Measurements from ENCODE around the gene HMG20A.

HMG20A gene

DNA sequence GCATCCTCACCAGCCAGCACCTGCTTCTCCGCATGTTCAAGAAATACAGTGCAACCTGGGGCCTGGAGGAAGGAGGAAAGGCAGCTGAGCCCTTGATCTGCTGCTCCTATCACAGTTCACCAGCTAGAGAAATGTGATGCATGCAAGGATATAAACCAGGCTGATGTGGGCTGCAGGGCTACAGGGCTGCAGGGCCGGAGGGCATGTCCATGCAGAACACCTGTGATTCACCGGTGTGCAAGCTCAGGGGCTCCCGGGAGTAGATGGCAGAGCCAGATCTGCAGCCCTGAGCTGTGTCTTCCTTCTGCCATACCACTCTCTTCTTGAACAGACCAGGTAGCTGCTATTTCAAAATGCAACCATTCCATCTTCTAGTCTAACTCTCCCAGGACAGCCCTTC, 84.9 kb downstream of the HMG20A start:
- no peak for ATAC-seq
- TF ChIP-seq TCF4 (CRISPR knock-in tag; IDR thresholded peaks at IDR 0.05; ENCODE audit: borderline replicate concordance), result no peak
- no peak for TF ChIP-seq PPARA (CRISPR knock-in tag; IDR thresholded peaks at IDR 0.05; ENCODE audit: borderline replicate concordance)
- no peak for TF ChIP-seq ZNF70 (CRISPR knock-in tag; IDR thresholded peaks at IDR 0.05)
- no peak for TF ChIP-seq GLIS3 (CRISPR knock-in tag; IDR thresholded peaks at IDR 0.05)
- TF ChIP-seq SNAI2 (CRISPR knock-in tag; IDR thresholded peaks at IDR 0.05), result no peak
- TF ChIP-seq ESRRG (CRISPR knock-in tag; IDR thresholded peaks at IDR 0.05), result no peak
- TF ChIP-seq ISL1 (CRISPR knock-in tag; IDR thresholded peaks at IDR 0.05), result no peak
- TF ChIP-seq, protein P1, sequence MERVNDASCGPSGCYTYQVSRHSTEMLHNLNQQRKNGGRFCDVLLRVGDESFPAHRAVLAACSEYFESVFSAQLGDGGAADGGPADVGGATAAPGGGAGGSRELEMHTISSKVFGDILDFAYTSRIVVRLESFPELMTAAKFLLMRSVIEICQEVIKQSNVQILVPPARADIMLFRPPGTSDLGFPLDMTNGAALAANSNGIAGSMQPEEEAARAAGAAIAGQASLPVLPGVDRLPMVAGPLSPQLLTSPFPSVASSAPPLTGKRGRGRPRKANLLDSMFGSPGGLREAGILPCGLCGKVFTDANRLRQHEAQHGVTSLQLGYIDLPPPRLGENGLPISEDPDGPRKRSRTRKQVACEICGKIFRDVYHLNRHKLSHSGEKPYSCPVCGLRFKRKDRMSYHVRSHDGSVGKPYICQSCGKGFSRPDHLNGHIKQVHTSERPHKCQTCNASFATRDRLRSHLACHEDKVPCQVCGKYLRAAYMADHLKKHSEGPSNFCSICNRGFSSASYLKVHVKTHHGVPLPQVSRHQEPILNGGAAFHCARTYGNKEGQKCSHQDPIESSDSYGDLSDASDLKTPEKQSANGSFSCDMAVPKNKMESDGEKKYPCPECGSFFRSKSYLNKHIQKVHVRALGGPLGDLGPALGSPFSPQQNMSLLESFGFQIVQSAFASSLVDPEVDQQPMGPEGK (CRISPR knock-in tag; IDR thresholded peaks at IDR 0.05; ENCODE audit: borderline replicate concordance), result no peak

DNA sequence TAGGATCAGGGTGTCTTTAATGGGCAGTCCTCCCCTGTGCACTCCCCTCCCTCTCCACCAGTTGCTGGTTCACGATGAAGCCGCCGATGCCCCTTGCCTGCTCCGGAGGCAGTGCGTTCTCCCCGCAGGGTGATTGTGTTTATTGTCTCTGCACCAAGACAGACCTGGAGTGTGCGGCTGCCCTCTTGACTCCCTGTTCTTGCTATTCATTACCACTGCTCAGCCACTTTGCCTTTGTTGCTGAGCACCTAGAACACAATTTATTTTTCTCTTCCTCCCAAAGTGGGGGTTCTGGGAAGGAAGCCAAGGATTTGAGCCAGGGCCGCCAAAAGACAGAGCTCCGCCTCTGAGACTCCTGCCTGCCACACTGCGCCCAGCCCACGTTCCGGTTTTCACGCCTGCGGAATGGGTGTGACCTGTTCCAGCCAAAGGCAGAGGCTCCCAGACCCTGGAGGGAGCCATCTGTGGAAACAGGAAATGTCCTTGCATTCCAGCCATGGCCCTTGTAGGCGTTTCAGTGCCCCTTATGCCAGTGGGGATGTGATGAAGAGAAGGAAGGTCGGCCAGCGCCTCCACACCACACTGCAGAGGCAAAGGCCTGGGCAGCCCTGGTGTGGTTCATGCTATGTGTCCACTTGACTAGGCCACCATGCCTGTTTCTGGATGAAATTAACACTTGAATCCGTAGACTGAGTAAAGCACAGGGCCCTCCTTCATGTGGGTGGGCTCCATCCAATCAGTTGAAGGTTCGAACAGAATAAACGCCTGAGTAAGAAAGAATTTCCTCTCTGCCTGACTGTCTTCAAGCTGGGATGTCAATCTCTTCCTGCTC, 85.8 kb downstream of the HMG20A start:
- TF ChIP-seq SNAI2 (CRISPR knock-in tag; IDR thresholded peaks at IDR 0.05) (no peak), ZC3H10 (CRISPR knock-in tag; IDR thresholded peaks at IDR 0.05) (no peak), ISL1 (CRISPR knock-in tag; IDR thresholded peaks at IDR 0.05) (no peak), TCF4 (CRISPR knock-in tag; IDR thresholded peaks at IDR 0.05; ENCODE audit: borderline replicate concordance) (no peak), TOX (CRISPR knock-in tag; IDR thresholded peaks at IDR 0.05; ENCODE audit: borderline replicate concordance) (no peak), CSDC2 (CRISPR knock-in tag; IDR thresholded peaks at IDR 0.05) (no peak), ESRRG (CRISPR knock-in tag; IDR thresholded peaks at IDR 0.05) (no peak), ZFP30 (CRISPR knock-in tag; IDR thresholded peaks at IDR 0.05) (no peak), PPARA (CRISPR knock-in tag; IDR thresholded peaks at IDR 0.05; ENCODE audit: borderline replicate concordance) (no peak), BACH2 (CRISPR knock-in tag; IDR thresholded peaks at IDR 0.05; ENCODE audit: borderline replicate concordance) (no peak), ZNF8 (CRISPR knock-in tag; IDR thresholded peaks at IDR 0.05) (no peak), ARNTL (CRISPR knock-in tag; IDR thresholded peaks at IDR 0.05; ENCODE audit: borderline replicate concordance, low read depth) (no peak)
- TF ChIP-seq, protein P2, sequence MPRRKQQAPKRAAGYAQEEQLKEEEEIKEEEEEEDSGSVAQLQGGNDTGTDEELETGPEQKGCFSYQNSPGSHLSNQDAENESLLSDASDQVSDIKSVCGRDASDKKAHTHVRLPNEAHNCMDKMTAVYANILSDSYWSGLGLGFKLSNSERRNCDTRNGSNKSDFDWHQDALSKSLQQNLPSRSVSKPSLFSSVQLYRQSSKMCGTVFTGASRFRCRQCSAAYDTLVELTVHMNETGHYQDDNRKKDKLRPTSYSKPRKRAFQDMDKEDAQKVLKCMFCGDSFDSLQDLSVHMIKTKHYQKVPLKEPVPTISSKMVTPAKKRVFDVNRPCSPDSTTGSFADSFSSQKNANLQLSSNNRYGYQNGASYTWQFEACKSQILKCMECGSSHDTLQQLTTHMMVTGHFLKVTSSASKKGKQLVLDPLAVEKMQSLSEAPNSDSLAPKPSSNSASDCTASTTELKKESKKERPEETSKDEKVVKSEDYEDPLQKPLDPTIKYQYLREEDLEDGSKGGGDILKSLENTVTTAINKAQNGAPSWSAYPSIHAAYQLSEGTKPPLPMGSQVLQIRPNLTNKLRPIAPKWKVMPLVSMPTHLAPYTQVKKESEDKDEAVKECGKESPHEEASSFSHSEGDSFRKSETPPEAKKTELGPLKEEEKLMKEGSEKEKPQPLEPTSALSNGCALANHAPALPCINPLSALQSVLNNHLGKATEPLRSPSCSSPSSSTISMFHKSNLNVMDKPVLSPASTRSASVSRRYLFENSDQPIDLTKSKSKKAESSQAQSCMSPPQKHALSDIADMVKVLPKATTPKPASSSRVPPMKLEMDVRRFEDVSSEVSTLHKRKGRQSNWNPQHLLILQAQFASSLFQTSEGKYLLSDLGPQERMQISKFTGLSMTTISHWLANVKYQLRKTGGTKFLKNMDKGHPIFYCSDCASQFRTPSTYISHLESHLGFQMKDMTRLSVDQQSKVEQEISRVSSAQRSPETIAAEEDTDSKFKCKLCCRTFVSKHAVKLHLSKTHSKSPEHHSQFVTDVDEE (CRISPR knock-in tag; IDR thresholded peaks at IDR 0.05), result no peak
- TF ChIP-seq, protein P3, sequence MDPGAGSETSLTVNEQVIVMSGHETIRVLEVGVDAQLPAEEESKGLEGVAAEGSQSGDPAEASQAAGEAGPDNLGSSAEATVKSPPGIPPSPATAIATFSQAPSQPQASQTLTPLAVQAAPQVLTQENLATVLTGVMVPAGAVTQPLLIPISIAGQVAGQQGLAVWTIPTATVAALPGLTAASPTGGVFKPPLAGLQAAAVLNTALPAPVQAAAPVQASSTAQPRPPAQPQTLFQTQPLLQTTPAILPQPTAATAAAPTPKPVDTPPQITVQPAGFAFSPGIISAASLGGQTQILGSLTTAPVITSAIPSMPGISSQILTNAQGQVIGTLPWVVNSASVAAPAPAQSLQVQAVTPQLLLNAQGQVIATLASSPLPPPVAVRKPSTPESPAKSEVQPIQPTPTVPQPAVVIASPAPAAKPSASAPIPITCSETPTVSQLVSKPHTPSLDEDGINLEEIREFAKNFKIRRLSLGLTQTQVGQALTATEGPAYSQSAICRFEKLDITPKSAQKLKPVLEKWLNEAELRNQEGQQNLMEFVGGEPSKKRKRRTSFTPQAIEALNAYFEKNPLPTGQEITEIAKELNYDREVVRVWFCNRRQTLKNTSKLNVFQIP (CRISPR knock-in tag; IDR thresholded peaks at IDR 0.05; ENCODE audit: borderline replicate concordance, low read depth), result no peak
- TF ChIP-seq, protein P1 (CRISPR knock-in tag; IDR thresholded peaks at IDR 0.05; ENCODE audit: borderline replicate concordance), result no peak
- TF ChIP-seq, protein P4, sequence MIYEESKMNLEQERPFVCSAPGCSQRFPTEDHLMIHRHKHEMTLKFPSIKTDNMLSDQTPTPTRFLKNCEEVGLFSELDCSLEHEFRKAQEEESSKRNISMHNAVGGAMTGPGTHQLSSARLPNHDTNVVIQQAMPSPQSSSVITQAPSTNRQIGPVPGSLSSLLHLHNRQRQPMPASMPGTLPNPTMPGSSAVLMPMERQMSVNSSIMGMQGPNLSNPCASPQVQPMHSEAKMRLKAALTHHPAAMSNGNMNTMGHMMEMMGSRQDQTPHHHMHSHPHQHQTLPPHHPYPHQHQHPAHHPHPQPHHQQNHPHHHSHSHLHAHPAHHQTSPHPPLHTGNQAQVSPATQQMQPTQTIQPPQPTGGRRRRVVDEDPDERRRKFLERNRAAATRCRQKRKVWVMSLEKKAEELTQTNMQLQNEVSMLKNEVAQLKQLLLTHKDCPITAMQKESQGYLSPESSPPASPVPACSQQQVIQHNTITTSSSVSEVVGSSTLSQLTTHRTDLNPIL (CRISPR knock-in tag; IDR thresholded peaks at IDR 0.05; ENCODE audit: low read depth), result no peak
- ATAC-seq, result no peak

Measured in SK-N-SH treated with all-trans-retinoic acid at 6 μM for 48 hours (cell line).